HG02642 (cell line): Measurements from ENCODE around the gene TNFAIP8.

ENCODE experiments used
- ATAC-seq: cut with Tn5 transposase; IDR thresholded peaks from one replicate; pipeline ENCODE4 v1.9.1; 2021; ENCODE audit warnings: mild to moderate bottlenecking; ENCODE audit not compliant: unreplicated experiment, poor library complexity

The TNFAIP8 gene

DNA sequence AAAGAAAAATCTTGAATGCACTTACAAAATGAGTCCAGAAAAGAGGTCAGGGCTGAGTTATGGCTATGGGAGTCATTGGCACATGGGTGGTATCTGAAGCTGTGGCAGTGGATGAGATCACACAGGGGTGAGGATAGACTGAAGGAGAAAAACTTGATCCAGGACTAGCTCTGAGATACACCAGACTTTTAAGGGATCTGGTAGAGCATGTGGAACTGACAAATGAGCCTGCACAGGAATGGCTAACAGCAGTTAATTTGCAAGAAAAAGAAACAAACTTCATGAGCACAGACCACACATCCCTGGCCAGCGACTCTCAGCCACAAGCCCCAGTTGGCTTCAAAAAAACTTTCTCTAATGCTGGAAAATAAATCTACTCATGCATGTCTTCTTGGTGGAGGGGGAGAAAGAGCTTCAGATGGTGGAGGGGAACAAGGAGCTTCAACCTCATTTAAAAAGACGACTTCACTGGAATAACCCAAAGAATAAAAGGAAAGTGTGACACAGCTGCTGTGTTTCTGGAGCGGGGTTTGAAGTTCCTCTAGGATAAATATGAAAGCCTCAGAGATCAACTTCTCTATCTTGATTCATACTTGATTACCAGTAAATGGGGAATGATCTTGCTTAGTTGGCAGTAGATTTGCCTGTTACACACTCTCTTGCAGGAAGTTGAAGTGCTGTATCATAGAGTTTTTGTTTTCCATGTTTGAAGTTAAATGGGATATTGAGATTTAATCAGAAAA is 33.6 kb downstream of the TNFAIP8 start:
- ATAC-seq, result no peak

DNA sequence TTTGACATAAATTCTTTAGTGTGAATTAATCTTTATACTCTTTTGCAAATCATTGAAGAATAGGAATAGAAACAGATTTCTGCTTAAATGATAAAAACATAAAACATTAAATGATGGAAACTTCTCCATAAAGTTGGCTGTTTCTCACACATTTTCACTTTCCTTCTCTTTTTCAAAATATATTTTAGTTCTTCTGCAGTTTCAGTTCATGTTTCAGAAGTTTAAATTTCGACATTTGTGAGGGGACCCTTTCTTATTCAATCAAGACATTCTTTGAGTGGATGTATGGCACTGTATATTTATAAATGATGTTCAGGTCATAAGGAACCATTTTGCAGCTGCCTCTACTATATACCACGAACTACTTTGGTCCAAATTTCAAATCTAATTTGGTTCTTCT is 34.6 kb downstream of the TNFAIP8 start:
- ATAC-seq, result no peak

DNA sequence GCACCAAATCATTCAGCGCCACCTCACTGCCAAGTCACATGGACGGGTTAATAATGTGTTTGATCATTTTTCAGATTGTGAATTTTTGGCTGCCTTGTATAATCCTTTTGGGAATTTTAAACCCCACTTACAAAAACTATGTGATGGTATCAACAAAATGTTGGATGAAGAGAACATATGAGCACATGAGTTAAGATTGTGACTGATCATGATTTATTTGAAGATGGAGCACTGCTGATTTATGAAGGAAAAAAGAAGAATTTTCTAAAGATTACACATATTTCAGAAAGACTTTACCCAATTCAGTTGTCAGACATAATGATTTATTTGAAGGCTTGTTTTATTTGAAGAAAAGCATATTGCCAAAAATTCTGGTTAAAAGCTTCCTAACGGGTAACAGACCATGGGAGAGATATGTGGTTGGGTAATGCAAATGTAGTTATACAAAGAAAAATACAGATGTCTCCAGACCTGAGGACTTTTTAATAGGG is 37.4 kb downstream of the TNFAIP8 start:
- no peak for ATAC-seq

DNA sequence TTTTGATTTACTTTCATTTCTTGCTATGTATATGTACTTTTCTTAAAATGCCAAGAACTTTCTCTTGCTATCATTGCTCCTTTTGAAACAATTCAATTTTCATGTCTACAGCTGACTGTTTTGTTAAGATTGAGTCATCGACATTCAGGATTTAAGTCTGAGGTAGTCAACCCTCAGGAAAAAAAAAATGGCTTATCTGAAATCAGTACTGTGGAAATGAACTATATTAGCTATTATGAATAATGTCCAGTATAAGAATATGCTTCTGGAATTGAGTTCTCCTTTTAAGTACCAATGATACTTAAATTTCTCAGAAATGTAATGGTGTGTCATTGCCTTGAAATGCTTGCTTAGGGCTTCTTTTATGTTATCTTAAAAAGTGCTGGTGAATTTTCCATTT is 37.9 kb downstream of the TNFAIP8 start:
- ATAC-seq, result no peak

DNA sequence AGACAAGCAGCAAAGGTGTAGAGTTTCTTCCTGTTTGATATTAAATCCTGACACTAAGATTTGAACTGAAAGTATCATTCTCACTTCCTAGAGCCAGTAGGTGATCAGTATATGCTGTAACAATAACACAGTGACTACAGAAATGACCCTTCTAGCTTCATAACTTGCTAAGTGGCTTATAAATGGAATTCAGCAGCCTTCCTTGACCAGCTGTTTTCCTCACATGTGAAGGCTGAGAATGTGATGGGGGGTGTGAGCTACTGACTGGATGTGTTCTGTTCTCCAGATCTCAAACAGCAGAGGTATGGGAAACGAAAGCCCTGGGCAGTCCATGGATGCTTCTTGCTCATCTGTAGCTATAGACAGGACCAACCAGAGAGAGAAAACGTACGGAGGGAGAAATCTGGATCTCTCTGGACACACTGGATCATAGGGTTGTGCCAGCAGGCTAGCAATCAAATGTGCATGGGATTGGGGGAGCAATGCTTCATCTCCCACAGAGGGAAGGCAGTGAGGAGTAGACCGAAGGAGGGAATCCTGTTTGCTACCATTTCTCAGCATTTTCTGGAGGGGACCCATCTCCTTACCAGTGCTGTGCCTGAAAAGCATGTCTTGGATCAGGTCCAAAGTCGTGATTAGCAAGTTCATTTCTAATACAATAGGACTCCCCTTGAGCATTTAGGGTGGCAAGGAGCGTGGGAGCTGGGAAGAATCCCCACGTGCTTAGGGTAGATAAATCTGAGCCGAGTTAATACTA is 39.4 kb downstream of the TNFAIP8 start:
- ATAC-seq, result peak; percentile 49

DNA sequence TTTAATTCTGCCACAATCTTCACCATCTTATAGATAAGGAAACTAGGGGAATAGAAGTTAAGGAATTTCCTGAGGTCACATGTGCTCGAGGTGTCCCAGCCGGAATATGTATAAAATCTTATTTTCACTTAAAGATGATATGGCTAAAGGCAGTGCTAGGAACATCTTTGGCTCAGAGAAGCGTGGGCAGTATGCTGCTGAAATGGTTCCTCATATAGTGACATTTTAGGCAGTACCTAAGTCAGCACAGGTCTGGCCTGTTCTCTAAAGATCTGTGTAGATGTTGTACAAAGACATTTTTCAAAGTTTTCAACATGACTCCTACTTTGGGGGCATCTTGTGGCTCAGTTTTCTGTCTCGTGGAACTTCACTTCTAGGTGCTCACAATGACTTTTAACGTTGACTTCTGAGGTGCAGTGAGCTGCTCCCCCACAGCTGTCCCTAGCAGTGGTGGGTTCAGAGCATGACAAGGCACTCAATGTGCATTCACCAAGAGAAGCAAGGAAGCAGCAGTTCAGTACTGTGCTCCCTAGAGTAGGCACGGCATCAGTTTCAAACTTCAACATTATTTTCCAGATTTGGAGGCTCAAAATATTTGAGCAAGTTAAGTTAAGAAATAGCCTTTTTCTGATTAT is 40.3 kb downstream of the TNFAIP8 start:
- ATAC-seq, result no peak

DNA sequence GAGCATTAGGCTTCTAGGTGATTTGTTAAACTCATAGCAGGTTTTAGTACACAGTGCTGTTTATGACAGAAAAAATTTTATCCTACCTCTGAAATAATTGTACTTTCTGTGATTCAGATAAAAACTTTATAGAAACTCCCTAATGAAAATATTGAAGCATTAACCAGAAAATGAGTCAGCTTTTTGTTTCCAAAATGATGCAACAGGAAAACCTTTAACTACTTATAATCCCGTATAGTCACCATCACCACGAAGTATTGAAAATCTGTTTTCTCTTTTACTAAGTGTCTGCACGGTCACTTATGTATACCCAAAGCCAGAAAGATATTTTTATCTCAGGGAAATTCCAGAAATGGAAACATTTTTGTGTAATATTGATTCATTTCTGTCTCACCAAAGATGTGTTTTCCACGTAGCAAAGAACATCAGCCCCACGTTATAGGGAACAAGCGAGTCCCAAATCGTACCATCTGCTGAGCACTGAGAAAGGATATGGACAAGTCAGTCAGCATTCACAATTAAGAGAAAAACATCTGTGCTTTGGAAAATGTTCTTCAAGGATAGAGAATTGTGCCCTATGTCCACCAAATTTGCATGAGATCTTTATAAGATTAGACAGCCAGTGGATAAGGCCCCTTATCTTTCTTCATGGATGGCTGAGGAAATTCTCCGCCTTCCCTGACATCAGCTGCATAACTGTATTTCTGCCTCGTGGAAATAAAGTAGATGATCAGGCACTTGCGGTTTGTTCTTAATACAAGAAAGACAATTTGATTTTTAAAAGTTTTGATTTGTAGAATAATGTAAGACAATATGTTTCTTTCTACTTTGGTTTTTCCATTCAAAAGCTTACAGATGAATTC is 41.9 kb downstream of the TNFAIP8 start:
- ATAC-seq, result peak; percentile 70

DNA sequence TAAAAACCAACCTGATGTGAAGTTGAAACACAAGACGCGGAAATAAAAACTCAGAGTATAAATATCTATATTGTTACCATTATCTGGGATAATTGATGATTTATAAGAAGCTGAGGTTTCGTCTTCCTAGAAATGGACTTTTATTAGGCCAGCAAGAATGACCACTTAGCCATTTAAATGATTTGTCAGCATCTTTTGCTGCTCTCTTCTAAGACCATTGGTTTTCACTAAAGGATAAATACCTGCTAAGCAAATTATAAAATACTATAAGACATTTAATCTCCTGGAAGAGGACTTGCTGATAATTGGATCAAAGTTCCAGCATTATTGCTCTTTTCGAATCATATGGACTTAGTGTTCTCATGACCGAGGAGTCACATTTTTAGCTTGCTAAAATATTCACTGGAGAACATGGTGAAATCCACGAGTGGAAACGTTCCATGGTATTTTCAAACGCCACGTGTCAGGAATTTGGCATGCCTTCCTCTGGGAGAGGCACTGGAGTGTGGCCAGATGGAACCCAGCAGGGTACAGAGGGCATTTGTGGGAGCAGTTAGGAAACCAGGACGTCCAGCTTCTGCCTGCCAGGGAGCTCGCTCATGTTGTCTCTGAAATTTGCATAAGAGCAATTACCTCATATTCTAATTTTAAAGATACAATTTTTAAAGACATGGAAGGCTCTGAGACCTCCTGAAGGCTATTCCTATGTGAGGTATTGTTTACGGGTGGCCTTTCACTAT is 43.1 kb downstream of the TNFAIP8 start:
- no peak for ATAC-seq

DNA sequence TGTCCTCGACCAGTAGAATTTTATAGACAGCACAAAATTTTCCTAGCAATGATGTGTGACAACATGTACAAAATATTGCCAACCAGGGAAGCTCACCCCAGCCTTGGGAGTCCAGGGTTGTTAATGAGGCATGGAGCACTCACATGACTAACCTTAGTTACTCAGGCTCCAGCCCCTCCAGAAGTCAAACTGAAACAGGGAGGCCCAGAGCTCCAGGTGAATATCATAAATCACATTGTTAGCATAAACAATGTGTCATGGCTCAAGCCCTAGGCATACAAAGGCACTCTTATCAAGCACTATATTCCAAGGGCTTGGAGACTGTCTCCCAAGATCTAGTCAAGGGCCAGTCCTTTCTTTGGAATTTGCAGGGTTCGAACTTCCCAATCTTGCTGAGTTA is 44.4 kb downstream of the TNFAIP8 start:
- no peak for ATAC-seq

DNA sequence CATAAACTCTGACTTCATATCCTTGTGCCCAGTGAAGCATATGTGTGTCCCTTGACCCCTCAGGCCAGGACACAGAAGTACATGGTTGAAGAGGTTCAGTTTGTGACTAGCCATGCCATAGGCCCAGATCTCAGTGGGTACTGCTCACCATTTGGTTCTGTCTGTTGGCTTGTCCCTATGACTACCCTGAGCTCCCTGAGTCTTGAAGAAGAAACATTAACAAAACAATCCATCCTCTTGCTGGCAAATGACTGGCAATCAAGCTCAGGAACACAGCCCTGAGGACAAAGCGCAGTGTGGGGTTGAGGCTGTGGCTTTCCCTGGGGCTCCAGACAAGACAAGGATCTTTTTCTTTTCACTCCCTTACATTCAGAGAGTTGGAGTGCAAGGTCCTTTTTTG is 46.3 kb downstream of the TNFAIP8 start:
- no peak for ATAC-seq

DNA sequence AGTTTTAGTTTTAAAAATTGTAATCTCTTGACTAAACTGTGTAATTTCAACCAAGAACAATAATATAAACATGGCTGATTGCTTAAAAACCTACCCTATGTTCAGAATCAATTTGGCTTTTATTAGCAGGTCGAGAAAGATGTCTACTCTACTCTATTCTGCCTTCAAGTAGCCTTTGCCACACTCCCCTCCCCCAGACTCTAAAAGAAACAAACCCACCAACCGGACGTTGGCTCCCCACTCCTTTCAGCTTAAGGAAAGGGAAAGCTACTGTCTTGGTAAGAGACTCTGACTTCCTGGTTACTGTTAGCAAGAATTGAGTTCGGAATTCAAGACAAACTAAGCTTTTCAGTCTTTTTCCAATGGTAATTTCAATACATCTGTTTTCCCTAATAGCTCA is 46.7 kb downstream of the TNFAIP8 start:
- no peak for ATAC-seq

DNA sequence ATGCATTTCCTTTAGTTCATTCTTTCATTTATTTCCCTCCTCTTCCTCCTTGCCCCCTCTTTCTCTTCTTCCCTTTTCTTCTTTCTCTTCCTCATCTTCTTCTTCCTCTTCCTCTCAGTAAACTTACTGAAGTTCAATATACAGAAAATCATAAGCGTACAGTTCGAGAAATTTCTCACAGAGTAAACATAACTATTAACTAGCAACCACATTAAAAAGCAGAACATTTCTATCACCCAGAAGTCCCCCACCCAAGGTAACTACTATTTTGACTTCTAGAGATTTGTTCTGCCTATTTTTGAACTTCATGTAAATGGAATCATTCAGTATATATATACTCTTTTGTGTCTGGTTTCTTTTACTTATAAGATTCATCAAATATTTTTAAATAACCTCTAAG is 48.2 kb downstream of the TNFAIP8 start:
- ATAC-seq, result no peak

DNA sequence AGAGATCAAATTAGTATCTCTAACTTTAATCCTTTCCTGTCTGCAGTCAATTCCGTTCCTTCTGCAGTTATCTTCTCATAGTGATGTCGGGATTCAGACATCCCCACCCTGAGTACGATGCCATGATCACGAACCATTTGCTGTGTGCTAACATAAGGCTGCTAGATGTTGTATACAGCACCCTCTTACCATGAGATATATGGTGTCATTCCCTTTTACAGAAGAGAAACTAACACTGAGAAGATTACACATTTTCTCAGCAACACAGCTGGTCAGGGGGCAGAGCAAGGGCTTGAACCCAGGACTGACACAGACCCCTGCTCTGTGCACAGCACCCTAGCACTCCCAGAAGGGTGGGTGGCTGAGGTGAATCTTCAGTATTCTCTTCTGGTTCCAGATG is 49.6 kb downstream of the TNFAIP8 start:
- ATAC-seq, result peak; percentile 33

DNA sequence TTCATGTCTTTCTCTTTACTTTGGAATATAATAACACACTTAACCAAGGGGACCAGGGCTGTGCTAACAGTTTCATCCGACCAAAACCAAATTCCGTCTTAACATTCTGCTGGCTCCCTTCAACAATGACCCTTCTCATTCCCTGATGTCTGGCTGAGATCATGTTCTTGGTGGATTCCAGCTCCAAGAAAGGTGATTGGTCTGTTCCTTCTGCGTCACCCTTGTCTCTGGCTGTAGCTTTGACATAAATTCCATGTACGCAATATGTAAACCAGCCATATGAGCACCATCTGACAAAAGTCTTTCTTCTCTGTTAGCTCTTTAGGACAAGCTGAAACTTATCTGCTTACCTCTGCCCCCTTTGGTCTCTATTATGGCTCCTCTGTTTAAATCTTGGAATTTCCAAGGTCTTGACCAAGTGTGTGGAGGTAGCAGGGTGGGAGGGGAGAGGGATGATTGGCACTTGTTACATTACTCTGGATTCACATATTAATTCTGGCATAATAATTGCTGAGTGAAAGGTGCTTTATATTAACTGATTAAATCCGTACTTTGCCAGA is 50.8 kb downstream of the TNFAIP8 start:
- ATAC-seq, result no peak

DNA sequence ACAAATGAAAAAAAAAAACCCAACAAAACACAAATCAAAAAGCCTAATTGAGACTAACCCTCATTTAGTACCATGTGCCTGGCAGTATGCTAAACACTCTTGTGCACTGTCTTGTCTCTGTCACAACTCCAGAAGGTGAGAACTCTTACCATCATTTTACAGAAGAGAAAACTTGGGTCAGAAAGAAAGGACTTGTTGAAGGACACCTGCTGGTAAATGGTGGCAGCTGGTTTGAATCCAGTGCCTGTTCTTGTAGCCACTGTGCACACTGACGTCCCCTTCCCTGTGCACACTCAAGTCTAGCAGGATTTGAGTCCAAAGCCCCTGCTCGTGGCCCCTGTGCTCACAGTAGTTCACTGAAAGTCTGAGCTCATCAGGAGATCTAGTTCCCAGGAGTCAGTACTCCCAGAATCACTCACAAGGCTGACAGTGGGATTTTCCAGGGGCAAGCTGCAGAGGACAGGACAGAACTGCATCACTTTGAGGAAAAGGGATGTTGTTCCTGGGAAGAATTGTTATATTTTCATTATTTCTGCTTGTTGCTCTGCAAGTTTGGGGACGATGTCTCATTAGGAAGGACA is 53.5 kb downstream of the TNFAIP8 start:
- no peak for ATAC-seq

DNA sequence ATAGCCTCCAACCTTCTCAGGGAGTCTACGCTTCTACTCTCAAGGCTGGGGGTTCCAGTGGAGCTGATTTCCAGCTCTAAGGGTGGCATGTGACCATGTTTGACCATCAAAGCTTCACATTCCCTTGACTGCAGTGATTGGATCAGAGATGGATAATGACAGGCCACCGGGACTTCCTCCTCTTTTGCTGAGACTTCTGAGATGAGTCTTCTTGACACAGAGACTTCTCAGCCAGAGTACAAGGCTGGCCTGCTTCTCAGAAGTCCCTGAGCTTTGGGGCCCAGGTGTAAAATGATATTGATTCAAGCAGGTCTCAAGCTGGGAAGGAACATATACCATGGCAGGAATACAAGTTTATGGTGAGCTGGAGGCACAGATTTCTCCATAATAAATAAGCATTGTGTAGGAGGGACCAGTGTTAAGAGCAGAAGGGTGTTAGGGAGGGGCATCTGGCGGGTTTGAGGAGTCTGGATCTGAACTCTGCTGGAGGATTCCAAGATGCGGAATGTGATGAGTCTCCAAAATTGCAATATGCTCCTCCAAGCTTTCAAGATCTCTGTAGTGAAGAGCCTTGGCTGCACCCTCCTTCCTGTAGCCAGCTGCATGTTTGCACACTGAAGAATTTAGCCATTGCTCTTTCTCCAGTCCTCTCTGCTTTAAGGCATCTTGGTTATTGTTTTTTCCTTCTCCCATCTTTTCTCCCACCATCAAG is 54.8 kb downstream of the TNFAIP8 start:
- peak; percentile 50 for ATAC-seq

DNA sequence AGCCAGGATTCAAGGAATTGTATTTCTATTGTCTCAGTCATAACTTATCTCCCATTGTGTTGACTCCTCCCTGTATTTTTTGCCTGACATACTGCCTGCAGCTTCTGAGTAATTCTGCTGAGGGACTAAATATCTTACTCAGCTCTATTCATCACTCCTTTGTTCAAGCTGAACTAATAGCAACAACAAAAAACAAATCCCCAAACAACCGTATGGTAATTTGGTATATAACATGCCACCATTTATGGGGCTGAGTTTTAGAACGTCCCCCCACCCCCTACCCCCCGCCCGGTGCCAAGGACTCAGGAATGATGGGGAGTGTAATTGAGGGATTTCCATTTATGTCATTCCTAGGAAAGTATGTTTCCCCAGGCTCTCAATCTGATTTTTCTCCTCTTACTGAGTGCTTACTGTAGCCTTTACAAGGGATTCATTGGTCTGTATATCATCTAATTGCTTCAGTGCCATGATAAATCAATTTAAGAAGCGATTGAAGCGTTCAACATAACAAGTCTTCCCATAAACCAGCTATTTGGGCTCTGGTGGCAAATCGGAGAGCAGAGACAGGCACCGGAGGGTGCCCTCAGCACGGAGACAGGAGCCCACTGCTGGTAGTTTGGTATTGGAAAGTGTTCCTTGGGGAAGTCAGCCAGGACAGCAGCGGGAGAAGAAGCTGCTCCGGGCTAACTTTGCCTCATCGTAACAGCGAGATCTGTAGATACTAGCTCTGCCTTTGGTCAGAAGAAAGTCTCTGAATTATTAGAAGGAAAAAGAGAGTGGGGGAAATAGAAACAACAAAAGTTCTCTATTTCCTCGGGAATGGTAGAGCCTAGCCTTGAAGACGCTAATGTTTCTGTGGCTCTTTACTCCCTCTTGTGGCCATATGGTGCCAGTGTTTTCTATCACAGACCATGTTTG is 55.8 kb downstream of the TNFAIP8 start:
- peak; percentile 79 for ATAC-seq
